ENCODE results near the gene PDE6A. TPM values are rescaled to one million over a fixed set of nuclear protein-coding genes. Genes with fewer than 3 reads are reported as not detected.
A peak's percentile ranks its signal among the peaks of the same experiment; 100 is the strongest.

Gene PDE6A
- total and polyA plus RNA-seq, 9 donors: 0.03 to 0.35 (median 0.08) TPM; not detected in 3

DNA sequence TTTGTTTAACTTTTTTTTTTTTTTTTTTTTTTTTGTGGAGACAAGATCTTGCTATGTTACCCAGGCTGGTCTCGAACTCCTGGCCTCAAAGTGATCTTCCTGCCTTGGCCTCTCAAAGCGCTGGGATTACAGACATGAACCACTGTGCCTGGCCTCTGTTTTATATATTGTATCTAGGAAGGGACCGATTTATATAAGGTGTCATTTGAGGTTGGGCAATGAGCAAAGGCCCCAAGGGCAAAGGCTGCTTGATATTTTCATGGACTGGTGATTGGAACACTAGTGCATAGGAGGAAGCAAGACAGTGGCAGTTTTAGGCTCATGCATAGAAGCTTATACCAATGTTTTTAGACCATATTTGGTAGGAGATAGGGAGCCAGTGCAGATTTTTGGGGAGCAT is 19.1 kb upstream of the PDE6A start:
- no peaks in the 10 kb centered on the region for H3K27me3 ChIP-seq (ENCODE audit: control insufficient read depth, insufficient read depth, low read length)
- H3K4me1 ChIP-seq (ENCODE audit: control insufficient read depth, insufficient read depth, low read length): peaks cover 9% of the 10 kb centered on the region
- H3K4me3 ChIP-seq (ENCODE audit: low read length): no peak overlapping the region
- WGBS (ENCODE audit: insufficient coverage): 92% methylated on average over 3 of the region's 3 CpGs
- no peaks in the 10 kb centered on the region for H3K36me3 ChIP-seq (ENCODE audit: control insufficient read depth, insufficient read depth, low read length)
- DNase-seq: no peak
- no peak overlapping the region for H3K27ac ChIP-seq (ENCODE audit: low read length)
- no peaks in the 10 kb centered on the region for H3K9me3 ChIP-seq (replicated peaks; ENCODE audit: control insufficient read depth, low read depth, low read length)

DNA sequence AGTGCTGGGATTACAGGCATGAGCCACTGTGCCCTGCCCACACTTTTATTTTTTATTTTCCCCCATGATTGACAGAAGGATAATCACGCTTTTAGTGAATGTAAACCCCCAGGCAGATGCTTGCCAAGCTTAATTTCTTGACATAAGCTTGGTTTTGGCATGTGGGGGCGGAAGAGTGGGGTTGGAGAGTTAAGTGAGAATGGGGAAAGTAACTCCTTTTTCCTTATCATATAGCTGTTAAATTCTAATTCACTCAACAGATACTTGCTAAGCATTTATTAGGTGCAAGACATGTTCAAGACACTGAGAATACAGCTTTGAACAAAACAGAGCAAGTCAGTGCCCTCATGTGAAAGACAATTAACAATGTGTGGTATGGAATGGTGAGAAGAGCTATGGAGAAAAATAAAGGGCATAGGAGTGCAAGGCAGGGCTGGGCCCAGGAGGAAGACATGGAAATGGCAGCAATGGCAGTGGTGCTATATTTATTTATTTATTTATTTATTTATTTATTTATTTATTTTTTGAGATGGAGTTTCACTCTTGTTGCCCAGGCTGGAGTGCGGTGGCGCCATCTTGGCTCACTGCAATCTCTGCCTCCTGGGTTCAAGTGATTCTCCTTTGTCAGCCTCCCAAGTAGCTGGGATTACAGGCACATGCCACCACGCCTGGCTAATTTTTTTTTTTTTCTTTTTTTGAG is 18.2 kb upstream of the PDE6A start:
- Histone ChIP-seq H3K4me1 (ENCODE audit: control insufficient read depth, insufficient read depth, low read length) (peaks cover 9% of the 10 kb centered on the region), H3K9me3 (replicated peaks; ENCODE audit: control insufficient read depth, low read depth, low read length) (no peaks in the 10 kb centered on the region), H3K4me3 (ENCODE audit: low read length) (no peak overlapping the region), H3K27me3 (ENCODE audit: control insufficient read depth, insufficient read depth, low read length) (no peaks in the 10 kb centered on the region), H3K36me3 (ENCODE audit: control insufficient read depth, insufficient read depth, low read length) (no peaks in the 10 kb centered on the region), H3K27ac (ENCODE audit: low read length) (no peak overlapping the region)
- DNase-seq: no peak
- 100% methylated on average over 3 of the region's 5 CpGs for WGBS (ENCODE audit: insufficient coverage)

DNA sequence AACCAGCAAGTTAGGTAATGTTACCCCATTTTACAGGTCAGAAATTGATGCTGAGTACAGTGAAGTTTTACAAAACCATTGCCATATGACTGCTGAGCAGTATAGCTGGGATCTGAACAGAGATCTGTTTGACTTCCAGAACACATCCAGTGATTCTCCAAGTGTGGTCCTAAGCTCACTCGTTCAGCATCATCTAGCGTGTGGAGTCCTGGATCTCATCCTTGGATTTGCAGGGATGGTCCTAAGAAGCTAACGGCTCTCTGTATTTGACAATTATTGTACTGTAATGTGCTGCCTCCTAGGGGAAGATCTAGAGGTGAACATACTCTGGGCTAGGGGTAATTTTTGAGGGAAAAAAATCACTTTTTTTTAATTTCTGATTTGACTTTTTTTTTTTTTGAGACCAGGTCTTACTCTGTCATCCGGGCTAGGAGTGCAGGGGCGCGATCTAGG is 17.4 kb upstream of the PDE6A start:
- Histone ChIP-seq H3K9me3 (replicated peaks; ENCODE audit: control insufficient read depth, low read depth, low read length) (no peaks in the 10 kb centered on the region), H3K27ac (ENCODE audit: low read length) (no peak overlapping the region), H3K36me3 (ENCODE audit: control insufficient read depth, insufficient read depth, low read length) (no peaks in the 10 kb centered on the region), H3K27me3 (ENCODE audit: control insufficient read depth, insufficient read depth, low read length) (no peaks in the 10 kb centered on the region), H3K4me3 (ENCODE audit: low read length) (no peak overlapping the region), H3K4me1 (ENCODE audit: control insufficient read depth, insufficient read depth, low read length) (peaks cover 9% of the 10 kb centered on the region)
- 40% methylated on average over 2 of the region's 6 CpGs for WGBS (ENCODE audit: insufficient coverage)
- DNase-seq: peak; percentile 44

DNA sequence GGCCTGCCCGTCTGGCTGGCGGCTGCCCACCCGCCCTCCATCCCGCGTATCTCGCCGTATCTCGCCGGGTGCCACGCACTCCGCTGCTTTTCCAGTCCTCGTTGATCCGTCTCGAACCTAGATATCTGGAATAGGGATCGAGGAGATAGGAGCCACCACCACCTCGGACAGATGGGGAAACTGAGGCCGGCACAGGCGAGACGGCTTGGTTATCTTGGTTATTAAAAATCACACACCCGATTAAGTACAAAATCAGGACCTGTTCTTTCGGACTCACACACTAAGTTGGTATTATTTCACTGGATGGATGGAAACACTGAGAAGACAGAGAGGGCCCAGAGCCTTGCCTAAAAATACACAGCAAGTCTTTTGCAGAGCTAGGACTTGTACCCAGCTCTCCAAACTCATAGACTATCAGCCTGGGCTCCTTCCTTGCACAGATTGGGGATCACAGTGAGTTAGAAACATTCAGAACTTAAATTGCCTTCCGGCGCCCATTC is 16.6 kb upstream of the PDE6A start:
- Histone ChIP-seq H3K4me1 (ENCODE audit: control insufficient read depth, insufficient read depth, low read length) (peaks cover 9% of the 10 kb centered on the region), H3K36me3 (ENCODE audit: control insufficient read depth, insufficient read depth, low read length) (no peaks in the 10 kb centered on the region), H3K9me3 (replicated peaks; ENCODE audit: control insufficient read depth, low read depth, low read length) (no peaks in the 10 kb centered on the region), H3K27ac (ENCODE audit: low read length) (peak overlapping the region; percentile 96), H3K4me3 (ENCODE audit: low read length) (peak overlapping the region; percentile 93), H3K27me3 (ENCODE audit: control insufficient read depth, insufficient read depth, low read length) (no peaks in the 10 kb centered on the region)
- WGBS (ENCODE audit: insufficient coverage): 1% methylated on average over 14 of the region's 23 CpGs
- peak; percentile 4 for DNase-seq

DNA sequence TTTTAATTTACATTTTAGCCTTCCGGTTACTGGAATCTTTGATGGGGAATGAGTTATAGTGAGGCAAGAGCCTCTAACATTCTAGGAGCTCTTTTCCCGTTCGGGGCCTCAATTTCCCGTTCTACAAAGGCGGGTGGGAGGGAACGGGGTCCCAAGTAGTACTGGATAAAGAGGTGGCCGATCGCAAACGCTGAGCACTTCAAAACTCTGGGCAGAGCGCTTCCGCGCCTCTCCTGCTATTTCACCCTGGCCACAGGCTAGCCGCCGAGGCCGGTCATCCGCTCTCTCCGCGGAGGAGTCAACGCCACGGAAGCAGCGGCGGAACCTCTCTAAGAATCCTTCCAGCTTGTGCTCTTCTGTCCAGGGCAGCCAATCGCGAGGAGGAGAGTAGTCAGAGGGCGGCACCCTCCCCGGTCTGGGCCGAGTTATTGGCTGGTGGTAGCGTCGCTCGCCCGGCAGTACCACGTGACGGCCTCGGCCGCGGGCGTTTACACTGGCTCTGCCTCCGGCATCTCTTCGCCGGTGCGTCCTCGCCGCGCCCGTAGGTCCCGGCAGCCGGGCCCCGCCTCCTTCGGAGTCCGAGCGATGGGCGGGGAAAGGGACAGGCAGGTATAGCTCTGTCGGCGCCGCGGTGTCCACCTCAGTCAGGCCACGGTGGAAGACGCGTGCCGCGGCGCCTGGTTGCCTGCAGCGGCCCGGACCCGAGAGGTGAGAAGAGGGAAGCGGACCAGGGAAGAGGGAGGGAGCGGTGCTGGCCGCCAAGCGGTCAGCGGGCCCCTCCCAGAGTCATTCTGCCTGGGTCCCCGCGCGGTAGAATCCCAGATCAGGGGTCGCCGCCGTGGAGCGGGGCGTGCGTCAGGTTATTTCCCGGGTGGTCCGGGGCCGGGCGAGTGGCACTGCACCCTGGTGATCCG is 15.9 kb upstream of the PDE6A start, which contains the start of gene SLC26A2:
SLC26A2 (plus strand) TSS at position 487 of the 914 bp plus-strand sequence. CDS start 16,895 bp downstream, outside the sequence.
- H3K36me3 ChIP-seq (ENCODE audit: control insufficient read depth, insufficient read depth, low read length): no peaks in the 10 kb centered on the region
- under 1% methylated on average over 81 of the region's 84 CpGs for WGBS (ENCODE audit: insufficient coverage)

DNA sequence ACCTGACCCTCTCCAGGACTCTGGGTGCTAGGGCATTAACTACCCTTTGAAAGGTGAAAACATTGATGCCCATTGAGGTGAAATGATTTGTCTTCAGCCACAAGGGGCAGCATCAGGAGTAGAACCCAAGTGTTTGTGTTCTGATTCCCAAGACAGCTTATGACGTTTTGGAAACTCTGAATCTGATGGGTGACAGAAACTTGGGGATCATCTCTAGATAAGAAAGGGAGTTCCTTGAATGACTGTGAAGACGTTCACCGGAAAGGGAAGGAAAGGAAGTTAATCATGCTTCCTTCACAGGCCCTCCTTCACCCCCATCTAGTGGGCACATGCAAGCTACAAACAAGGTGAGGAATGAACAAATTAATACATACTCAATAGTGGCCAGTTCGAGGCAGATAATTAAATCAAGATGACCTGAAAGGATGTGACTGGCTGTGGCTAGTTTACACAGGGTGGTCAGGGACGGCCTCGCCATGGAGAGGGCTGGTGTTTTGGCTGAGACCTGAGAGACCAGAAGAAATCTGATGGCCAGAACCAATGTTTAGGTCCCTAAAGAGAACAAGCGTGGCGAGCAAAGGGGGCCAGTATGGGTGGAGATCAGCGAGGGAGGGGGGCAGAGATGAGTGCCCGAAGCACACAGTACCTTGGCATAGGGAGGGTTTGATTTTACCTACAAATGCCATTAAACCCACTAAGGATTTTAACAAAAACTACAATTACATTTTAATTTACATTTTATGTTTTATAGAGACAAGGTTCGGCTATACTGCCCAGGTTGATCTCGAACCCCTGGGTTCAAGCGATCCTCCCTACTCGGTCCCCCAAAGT is 15.0 kb upstream of the PDE6A start:
- whole genome bisulfite sequencing (ENCODE audit: insufficient coverage): 42% methylated on average over 3 of the region's 14 CpGs
- H3K4me3 ChIP-seq (ENCODE audit: low read length): peak overlapping the region; percentile 93
- H3K36me3 ChIP-seq (ENCODE audit: control insufficient read depth, insufficient read depth, low read length): no peaks in the 10 kb centered on the region
- no peaks in the 10 kb centered on the region for H3K9me3 ChIP-seq (replicated peaks; ENCODE audit: control insufficient read depth, low read depth, low read length)
- DNase-seq: peak; percentile 52
- H3K27ac ChIP-seq (ENCODE audit: low read length): peak overlapping the region; percentile 96
- H3K27me3 ChIP-seq (ENCODE audit: control insufficient read depth, insufficient read depth, low read length): no peaks in the 10 kb centered on the region
- H3K4me1 ChIP-seq (ENCODE audit: control insufficient read depth, insufficient read depth, low read length): peaks cover 9% of the 10 kb centered on the region

More for the DNA sequence above, 15.9 kb upstream of the PDE6A start, which contains the start of gene SLC26A2:
- Histone ChIP-seq H3K4me3 (ENCODE audit: low read length) (peak within 1 kb of the TSS; percentile 93), H3K4me1 (ENCODE audit: control insufficient read depth, insufficient read depth, low read length) (peaks cover 9% of the 10 kb centered on the region), H3K9me3 (replicated peaks; ENCODE audit: control insufficient read depth, low read depth, low read length) (no peaks in the 10 kb centered on the region), H3K27me3 (ENCODE audit: control insufficient read depth, insufficient read depth, low read length) (no peaks in the 10 kb centered on the region), H3K27ac (ENCODE audit: low read length) (peak within 1 kb of the TSS; percentile 96)
- DNase-seq: peak; percentile 99

DNA sequence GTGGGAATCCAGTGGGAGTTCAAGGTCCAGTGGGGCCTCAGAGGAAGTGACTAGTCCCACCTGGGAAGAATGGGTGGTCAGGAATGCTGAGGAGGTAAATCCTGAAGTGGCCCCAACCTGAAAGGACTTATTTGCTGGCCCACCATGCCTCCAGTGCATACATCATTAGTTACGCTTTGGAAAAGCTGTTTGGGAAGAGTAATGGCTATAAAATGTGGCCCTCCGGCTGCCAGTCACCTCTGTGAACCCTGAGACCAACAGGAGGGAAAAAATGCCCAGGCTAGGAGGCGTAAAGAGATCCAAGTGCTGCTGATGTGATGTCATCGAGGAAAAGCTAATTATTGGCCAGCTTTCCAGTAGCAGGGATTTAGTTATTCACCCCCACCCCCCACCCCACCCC is 13.3 kb upstream of the PDE6A start:
- no peaks in the 10 kb centered on the region for H3K27me3 ChIP-seq (ENCODE audit: control insufficient read depth, insufficient read depth, low read length)
- 40% methylated on average over 1 of the region's 4 CpGs for WGBS (ENCODE audit: insufficient coverage)
- H3K27ac ChIP-seq (ENCODE audit: low read length): no peak overlapping the region
- H3K4me1 ChIP-seq (ENCODE audit: control insufficient read depth, insufficient read depth, low read length): peaks cover 9% of the 10 kb centered on the region
- H3K9me3 ChIP-seq (replicated peaks; ENCODE audit: control insufficient read depth, low read depth, low read length): no peaks in the 10 kb centered on the region
- DNase-seq: no peak
- H3K4me3 ChIP-seq (ENCODE audit: low read length): no peak overlapping the region
- H3K36me3 ChIP-seq (ENCODE audit: control insufficient read depth, insufficient read depth, low read length): no peaks in the 10 kb centered on the region

DNA sequence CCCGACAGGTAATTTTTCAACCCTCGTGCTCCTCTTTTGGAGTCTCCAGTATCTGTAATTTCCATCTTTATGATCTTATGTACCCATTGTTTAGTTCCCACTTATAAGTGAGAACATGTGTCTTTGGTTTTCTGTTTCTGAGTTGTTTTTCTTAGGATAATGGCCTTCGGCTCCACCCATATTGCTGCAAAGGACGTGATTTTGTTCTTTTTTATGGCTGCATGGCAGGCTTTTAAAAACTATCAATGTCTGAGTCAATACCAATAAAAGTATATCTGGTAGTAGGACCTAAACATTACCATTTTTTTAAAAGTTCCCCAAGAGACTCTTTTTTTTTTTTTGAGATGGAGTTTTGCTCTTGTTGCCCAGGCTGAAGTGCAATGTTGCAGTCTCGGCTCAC is 12.1 kb upstream of the PDE6A start:
- no peak for DNase-seq
- Histone ChIP-seq H3K36me3 (ENCODE audit: control insufficient read depth, insufficient read depth, low read length) (no peaks in the 10 kb centered on the region), H3K4me1 (ENCODE audit: control insufficient read depth, insufficient read depth, low read length) (peaks cover 9% of the 10 kb centered on the region), H3K27me3 (ENCODE audit: control insufficient read depth, insufficient read depth, low read length) (no peaks in the 10 kb centered on the region), H3K4me3 (ENCODE audit: low read length) (no peak overlapping the region), H3K9me3 (replicated peaks; ENCODE audit: control insufficient read depth, low read depth, low read length) (no peaks in the 10 kb centered on the region), H3K27ac (ENCODE audit: low read length) (no peak overlapping the region)
- WGBS (ENCODE audit: insufficient coverage): no CpG with 5 or more reads among the region's 5 CpGs

DNA sequence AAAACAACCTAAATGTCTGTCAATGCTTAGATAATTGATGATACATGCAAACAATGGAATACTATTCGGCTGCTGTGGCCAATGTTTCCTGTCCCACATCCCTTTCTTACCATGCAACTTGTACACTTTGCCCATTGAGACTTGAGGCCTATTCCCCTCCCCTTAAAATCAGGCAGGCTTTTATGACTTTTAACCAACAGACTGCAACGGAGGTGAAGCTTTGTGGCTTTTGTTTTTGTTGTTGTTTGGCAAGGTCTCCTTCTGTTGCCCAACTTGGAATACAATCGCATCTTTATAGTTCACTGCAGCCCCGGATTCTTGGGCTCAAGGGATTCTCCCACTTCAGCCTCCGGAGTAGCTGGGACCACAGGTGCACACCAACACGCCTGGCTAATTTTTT is 10.2 kb upstream of the PDE6A start:
- Histone ChIP-seq H3K27me3 (ENCODE audit: control insufficient read depth, insufficient read depth, low read length) (peaks cover 3% of the 10 kb centered on the region), H3K4me1 (ENCODE audit: control insufficient read depth, insufficient read depth, low read length) (peaks cover 4% of the 10 kb centered on the region), H3K4me3 (ENCODE audit: low read length) (no peak overlapping the region), H3K9me3 (replicated peaks; ENCODE audit: control insufficient read depth, low read depth, low read length) (no peaks in the 10 kb centered on the region), H3K36me3 (ENCODE audit: control insufficient read depth, insufficient read depth, low read length) (no peaks in the 10 kb centered on the region), H3K27ac (ENCODE audit: low read length) (no peak overlapping the region)
- no peak for DNase-seq
- 100% methylated on average over 1 of the region's 6 CpGs for WGBS (ENCODE audit: insufficient coverage)
